Osteoblast (primary cell): ENCODE results near the gene TRAP1. TPM values are rescaled to one million over a fixed set of nuclear protein-coding genes. Genes with fewer than 3 reads are reported as not detected.

Experiments
- DNase-seq: peaks from one replicate; pipeline ENCODE4 v3.0.0; 2011; ENCODE audit warnings: low spot score, mixed read lengths; ENCODE audit not compliant: insufficient read length; ENCODE audit errors: missing footprints
- H2AFZ ChIP-seq: 2 replicates; pipeline ENCODE4 v1.6.0; 2011; ENCODE audit warnings: mild to moderate bottlenecking, low read length
- H3K27ac ChIP-seq: 2 replicates; pipeline ENCODE4 v1.5.1; 2011; ENCODE audit warnings: mild to moderate bottlenecking, low read depth, low read length, moderate library complexity
- H3K27me3 ChIP-seq: 2 replicates; pipeline ENCODE4 v1.6.0; 2012; ENCODE audit warnings: mild to moderate bottlenecking, control low read depth, inconsistent platforms, low read length, moderate library complexity; ENCODE audit not compliant: insufficient read depth
- H3K36me3 ChIP-seq: 2 replicates; pipeline ENCODE4 v1.5.1; 2011; ENCODE audit warnings: mild to moderate bottlenecking, low read length, control low read depth, moderate library complexity; ENCODE audit not compliant: insufficient read depth
- H3K4me1 ChIP-seq: 2 replicates; pipeline ENCODE4 v1.5.1; 2011; ENCODE audit warnings: mild to moderate bottlenecking, low read length, control low read depth, moderate library complexity; ENCODE audit not compliant: insufficient read depth
- H3K4me2 ChIP-seq: 2 replicates; pipeline ENCODE4 v1.6.0; 2011; ENCODE audit warnings: mild to moderate bottlenecking, low read length; ENCODE audit not compliant: insufficient read depth
- H3K4me3 ChIP-seq: fragments of 200-600 bp; sonication (generic); 3 replicates; pipeline ENCODE4 v1.5.1; 2012; ENCODE audit warnings: mild to moderate bottlenecking, low read length, inconsistent platforms; ENCODE audit not compliant: insufficient read depth
- H3K79me2 ChIP-seq: 2 replicates; pipeline ENCODE4 v1.6.0; 2012; ENCODE audit warnings: mild to moderate bottlenecking, low read length, control low read depth, inconsistent platforms; ENCODE audit not compliant: insufficient read depth
- H3K9me3 ChIP-seq: 2 replicates; pipeline ENCODE4 v1.5.1; 2011; ENCODE audit warnings: low read depth, low read length, control low read depth
- H4K20me1 ChIP-seq: 2 replicates; pipeline ENCODE4 v1.6.0; 2012; ENCODE audit warnings: mild to moderate bottlenecking, low read length, control low read depth; ENCODE audit not compliant: insufficient read depth
- CTCF ChIP-seq: IDR thresholded peaks from 2 replicates; pipeline ENCODE4 v1.5.1; 2011; ENCODE audit warnings: mild to moderate bottlenecking, low read depth, low read length, moderate library complexity; ENCODE audit errors: extremely low read depth
- total RNA-seq: library from RNA; depleted of rRNA; stranded (reverse); fragments of >200 nt; gene quantifications from 2 replicates; pipeline ENCODE4 v1.2.3, GENCODE V29; 2012

The TRAP1 gene
- total RNA-seq, 1 donor: 56.5 TPM

- Histone ChIP-seq H3K4me3 (no peak overlapping the region), H3K4me1 (no peaks in the 10 kb centered on the region), H3K79me2 (no peaks in the 10 kb centered on the region), H3K9me3 (no peaks in the 10 kb centered on the region), H3K27me3 (no peaks in the 10 kb centered on the region), H4K20me1 (peaks cover 5% of the 10 kb centered on the region), H3K36me3 (no peaks in the 10 kb centered on the region), H3K27ac (no peak overlapping the region), H2AFZ (no peak overlapping the region), H3K4me2 (no peak overlapping the region)
- DNase-seq: no peak
- TF ChIP-seq CTCF: no peak
Observed at GRCh38 chr16:3650631-3651265, 66.6 kb downstream of the TRAP1 start.

- no peaks in the 10 kb centered on the region for H3K4me1 ChIP-seq
- DNase-seq: no peak
- no peak overlapping the region for H2AFZ ChIP-seq
- H3K79me2 ChIP-seq: no peaks in the 10 kb centered on the region
- no peak overlapping the region for H3K4me3 ChIP-seq
- H3K4me2 ChIP-seq: no peak overlapping the region
- H3K36me3 ChIP-seq: no peaks in the 10 kb centered on the region
- no peak overlapping the region for H3K27ac ChIP-seq
- no peak for TF ChIP-seq CTCF
- peaks cover 6% of the 10 kb centered on the region for H4K20me1 ChIP-seq
- no peaks in the 10 kb centered on the region for H3K9me3 ChIP-seq
- H3K27me3 ChIP-seq: no peaks in the 10 kb centered on the region
Observed at GRCh38 chr16:3646348-3646920, 70.9 kb downstream of the TRAP1 start.

GRCh38 chr16:3645504-3646347 lies 71.6 kb downstream of the TRAP1 start:
- Histone ChIP-seq H3K4me3 (no peak overlapping the region), H3K9me3 (no peaks in the 10 kb centered on the region), H3K27me3 (no peaks in the 10 kb centered on the region), H4K20me1 (peaks cover 6% of the 10 kb centered on the region), H2AFZ (no peak overlapping the region), H3K4me1 (no peaks in the 10 kb centered on the region), H3K27ac (no peak overlapping the region), H3K36me3 (no peaks in the 10 kb centered on the region), H3K79me2 (no peaks in the 10 kb centered on the region), H3K4me2 (no peak overlapping the region)
- peak; percentile 86 for DNase-seq
- no peak for TF ChIP-seq CTCF

GRCh38 chr16:3645108-3645503 lies 72.2 kb downstream of the TRAP1 start:
- H3K27me3 ChIP-seq: no peaks in the 10 kb centered on the region
- H3K4me2 ChIP-seq: no peak overlapping the region
- peaks cover 6% of the 10 kb centered on the region for H4K20me1 ChIP-seq
- no peak overlapping the region for H2AFZ ChIP-seq
- no peaks in the 10 kb centered on the region for H3K36me3 ChIP-seq
- H3K79me2 ChIP-seq: no peaks in the 10 kb centered on the region
- no peaks in the 10 kb centered on the region for H3K4me1 ChIP-seq
- no peak for DNase-seq
- no peaks in the 10 kb centered on the region for H3K9me3 ChIP-seq
- no peak overlapping the region for H3K4me3 ChIP-seq
- no peak for TF ChIP-seq CTCF
- H3K27ac ChIP-seq: no peak overlapping the region
